CD4-positive, alpha-beta T cell treated with Interleukin-15 for 4 hours (primary cell): ENCODE data around the gene TMEM116.
"Not testable (repeated sequence)": the region's sequence is repeated elsewhere in the genome, so short reads cannot be mapped to it uniquely, and the experiment has no call there.

Source experiments
- DNase-seq: peaks from one replicate; pipeline ENCODE4 v3.0.0-alpha.2; 2020; ENCODE audit warnings: low spot score

Gene TMEM116

GRCh38 chr12:112012775-112013600 is at the start of gene TMEM116, which contains the start of gene ERP29:
Gene TMEM116, minus strand, starts transcription at chr12:112013165. Its CDS starts 7,895 bp downstream, at chr12:112005270.
Gene ERP29, plus strand, starts transcription at chr12:112013426. Its CDS starts 40 bp downstream, at chr12:112013466.
- DNase-seq = peak; percentile 100

DNA sequence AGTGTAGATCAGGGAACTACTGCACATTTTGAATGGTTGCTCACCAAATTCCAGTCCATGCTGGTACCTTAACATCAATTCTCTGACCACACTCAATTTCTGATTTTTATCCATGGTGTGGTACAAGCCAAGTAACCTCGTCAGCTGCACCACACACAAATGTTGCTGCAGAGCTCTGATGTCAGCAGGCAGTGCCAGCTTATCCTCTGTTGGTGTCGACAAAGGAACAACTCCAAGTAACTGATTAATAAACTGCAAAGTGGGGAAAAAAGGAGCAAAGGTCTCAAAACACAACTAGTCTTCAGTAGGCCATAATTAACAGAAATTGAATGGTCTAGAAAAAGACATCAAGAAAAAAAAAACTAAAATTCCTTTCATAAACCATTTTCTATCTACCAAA is 48.2 kb upstream of the TMEM116 start:
- no peak for DNase-seq

- DNase-seq = no peak
Observed at GRCh38 chr12:112049351-112049750, 36.4 kb upstream of the TMEM116 start.

DNA sequence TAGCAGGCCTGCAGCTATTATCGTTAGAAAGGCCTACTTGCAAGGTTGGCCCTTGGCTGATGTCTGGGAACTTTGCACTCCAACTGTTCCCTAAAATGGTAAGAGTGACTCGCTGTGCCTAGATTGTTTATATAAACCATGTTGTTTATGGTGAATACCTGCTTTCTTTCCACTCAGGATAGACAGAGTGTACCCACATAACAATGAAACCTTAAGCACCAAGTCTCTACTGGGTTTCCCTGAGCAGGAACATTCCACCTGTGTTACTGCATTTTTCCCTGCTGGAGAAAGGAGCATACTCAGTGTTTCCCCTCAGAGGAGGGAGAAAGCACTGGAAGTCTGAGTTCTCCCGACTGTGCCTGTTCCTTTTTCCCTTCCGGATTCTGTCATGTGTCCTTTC is 33.0 kb upstream of the TMEM116 start:
- no peak for DNase-seq

- not testable (repeated sequence) for DNase-seq
Observed at GRCh38 chr12:112036614-112037013, 23.6 kb upstream of the TMEM116 start.

DNA sequence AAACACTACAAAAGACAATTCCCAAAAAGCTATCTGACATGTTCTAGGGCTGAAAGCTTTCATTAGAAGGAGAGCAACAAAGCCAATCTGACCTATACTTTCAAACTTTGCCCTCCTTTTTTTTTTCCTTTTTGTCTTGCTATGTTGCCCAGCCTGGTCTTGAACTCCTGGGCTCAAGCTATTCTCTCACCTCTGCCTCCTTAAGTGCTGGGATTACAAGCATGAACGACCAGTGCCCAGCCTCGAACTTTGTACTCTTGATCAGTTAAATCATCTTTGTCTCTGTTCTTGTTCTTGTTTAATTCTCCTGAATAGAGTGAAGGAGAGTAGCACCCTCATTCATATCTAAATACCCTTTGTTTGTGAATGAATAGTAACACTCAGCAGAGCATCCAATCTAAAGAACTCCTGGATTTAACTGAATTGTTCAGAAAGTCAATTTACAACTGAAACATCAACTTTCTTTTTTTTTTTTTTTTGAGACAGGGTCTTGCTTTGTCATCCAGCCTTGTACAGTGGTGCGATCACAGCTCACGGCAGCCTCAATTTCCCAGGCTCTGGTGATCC is 22.3 kb upstream of the TMEM116 start:
- DNase-seq = no peak

- DNase-seq = no peak
Observed at GRCh38 chr12:112032292-112032691, 19.3 kb upstream of the TMEM116 start.

- DNase-seq = no peak
Observed at GRCh38 chr12:112031472-112031871, 18.5 kb upstream of the TMEM116 start.

GRCh38 chr12:112029301-112029700 is 16.3 kb upstream of the TMEM116 start:
- DNase-seq = no peak

GRCh38 chr12:112025808-112026375 is 12.9 kb upstream of the TMEM116 start:
- DNase-seq = peak; percentile 11

- DNase-seq = no peak
Observed at GRCh38 chr12:112023759-112024396, 10.9 kb upstream of the TMEM116 start.

- no peak for DNase-seq
Observed at GRCh38 chr12:112022241-112023016, 9.5 kb upstream of the TMEM116 start.

- no peak for DNase-seq
Observed at GRCh38 chr12:112020947-112021457, 8.0 kb upstream of the TMEM116 start.

- no peak for DNase-seq
Observed at GRCh38 chr12:112018571-112019237, 5.7 kb upstream of the TMEM116 start.

- DNase-seq = no peak
Observed at GRCh38 chr12:112017041-112017440, 4.1 kb upstream of the TMEM116 start.

- DNase-seq = no peak
Observed at GRCh38 chr12:112015938-112016337, 3.0 kb upstream of the TMEM116 start.

DNA sequence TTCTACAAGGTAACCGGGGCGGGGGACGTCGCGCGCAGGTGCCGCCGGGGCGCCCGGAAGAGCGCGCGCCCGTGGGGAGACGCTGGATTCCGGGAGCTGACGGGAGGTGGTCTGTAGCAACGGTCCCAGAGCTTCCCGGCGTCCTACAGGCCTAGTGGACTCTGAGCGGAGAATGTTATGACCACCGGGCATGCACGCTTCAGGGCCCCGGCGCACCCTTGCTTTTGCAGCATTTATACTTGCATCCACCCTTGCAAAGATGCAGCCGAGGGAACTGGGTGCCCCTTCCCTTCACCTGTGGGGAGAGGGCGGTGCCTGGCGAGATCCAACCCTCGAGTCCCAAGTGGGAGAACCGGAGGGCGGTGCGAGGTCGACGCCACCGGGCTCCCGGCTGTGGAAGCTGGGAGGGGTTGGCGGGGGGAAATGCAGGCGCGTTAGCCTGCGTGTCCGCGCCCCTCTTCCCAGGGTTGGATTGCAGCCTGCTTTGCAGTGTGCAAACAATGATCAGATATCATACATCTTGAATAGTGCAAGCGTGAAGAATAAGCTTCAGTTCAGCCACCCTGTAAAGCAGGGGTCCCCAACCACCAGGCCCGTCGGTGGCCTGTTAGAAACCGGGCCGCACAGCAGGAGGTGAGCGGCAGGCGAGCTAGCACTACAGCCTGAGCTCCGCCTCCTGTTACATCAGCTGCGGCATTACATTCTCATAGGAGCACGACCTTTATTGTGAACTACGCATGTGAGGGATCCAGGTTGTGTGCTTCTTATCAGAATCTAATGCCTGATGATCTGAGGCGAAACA is 837 bp upstream of the TMEM116 start:
- DNase-seq = peak; percentile 73

- no peak for DNase-seq
Observed at GRCh38 chr12:112011685-112012084, 1.3 kb downstream of the TMEM116 start.

GRCh38 chr12:112010415-112011344 is 2.3 kb downstream of the TMEM116 start:
- DNase-seq = no peak
